ENCODE measurements around the gene JMJD1C.

DNA sequence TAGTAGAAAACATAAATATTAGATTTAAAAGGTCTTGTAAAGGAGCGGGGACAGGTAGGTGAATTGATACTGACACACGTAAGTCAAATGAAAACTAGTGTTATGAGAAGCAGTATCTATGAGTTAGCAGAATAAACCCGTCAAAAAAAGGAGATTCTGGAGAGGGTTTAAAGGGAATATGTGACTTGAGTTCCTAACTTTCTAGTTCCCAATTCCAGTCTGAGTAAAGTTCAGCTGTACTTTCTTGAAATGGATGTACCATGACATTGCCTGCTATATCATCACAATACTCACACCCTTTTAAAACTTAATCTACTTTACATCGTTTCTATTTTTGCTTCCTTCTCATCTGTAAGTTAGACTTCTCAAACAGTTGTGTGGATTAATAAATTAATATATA, 210.5 kb downstream of the JMJD1C start:
- TF ChIP-seq, protein P1, sequence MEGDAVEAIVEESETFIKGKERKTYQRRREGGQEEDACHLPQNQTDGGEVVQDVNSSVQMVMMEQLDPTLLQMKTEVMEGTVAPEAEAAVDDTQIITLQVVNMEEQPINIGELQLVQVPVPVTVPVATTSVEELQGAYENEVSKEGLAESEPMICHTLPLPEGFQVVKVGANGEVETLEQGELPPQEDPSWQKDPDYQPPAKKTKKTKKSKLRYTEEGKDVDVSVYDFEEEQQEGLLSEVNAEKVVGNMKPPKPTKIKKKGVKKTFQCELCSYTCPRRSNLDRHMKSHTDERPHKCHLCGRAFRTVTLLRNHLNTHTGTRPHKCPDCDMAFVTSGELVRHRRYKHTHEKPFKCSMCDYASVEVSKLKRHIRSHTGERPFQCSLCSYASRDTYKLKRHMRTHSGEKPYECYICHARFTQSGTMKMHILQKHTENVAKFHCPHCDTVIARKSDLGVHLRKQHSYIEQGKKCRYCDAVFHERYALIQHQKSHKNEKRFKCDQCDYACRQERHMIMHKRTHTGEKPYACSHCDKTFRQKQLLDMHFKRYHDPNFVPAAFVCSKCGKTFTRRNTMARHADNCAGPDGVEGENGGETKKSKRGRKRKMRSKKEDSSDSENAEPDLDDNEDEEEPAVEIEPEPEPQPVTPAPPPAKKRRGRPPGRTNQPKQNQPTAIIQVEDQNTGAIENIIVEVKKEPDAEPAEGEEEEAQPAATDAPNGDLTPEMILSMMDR (conservative IDR thresholded peaks at IDR 0.05) = no peak
- no peak for TF ChIP-seq ZFX (IDR thresholded peaks at IDR 0.05)

All from C4-2B (cell line).